Nephron (organoid): ENCODE measurements around the gene TAF13.
"Not testable (repeated sequence)": the region's sequence is repeated elsewhere in the genome, so short reads cannot be mapped to it uniquely, and the experiment has no call there.

Experiments used
- H3K27ac Mint-ChIP-seq, 3 experiments: 2 replicates each; pipeline ENCODE4 v1.8.0; 2020; ENCODE audit warnings: mixed read lengths in 3 of 3, mild to moderate bottlenecking in 2 of 3, moderate library complexity in 1 of 3
- H3K27me3 Mint-ChIP-seq: 2 replicates; pipeline ENCODE4 v1.8.0; 2021; ENCODE audit warnings: low read depth, mild to moderate bottlenecking, moderate library complexity, mixed read lengths
- H3K36me3 Mint-ChIP-seq: 2 replicates; pipeline ENCODE4 v1.8.0; 2020; ENCODE audit warnings: low read depth, mixed read lengths
- H3K4me1 Mint-ChIP-seq: 2 replicates; pipeline ENCODE4 v1.8.0; 2020; ENCODE audit warnings: mixed read lengths
- H3K4me3 Mint-ChIP-seq, 3 experiments: 2 replicates each; pipeline ENCODE4 v1.8.0; 2020; ENCODE audit warnings: mild to moderate bottlenecking in 3 of 3, mixed read lengths in 3 of 3, moderate library complexity in 2 of 3
- H3K9me3 Mint-ChIP-seq: 2 replicates; pipeline ENCODE4 v1.8.0; 2020; ENCODE audit warnings: mixed read lengths
- CTCF ChIP-seq, 3 experiments: fragments of 200-600 bp; sonication (generic); IDR thresholded peaks; one replicate each; pipeline ENCODE4 v1.5.0; 2021; ENCODE audit warnings: antibody characterized with exemption in 3 of 3; ENCODE audit not compliant: unreplicated experiment in 3 of 3

The TAF13 gene

GRCh38 chr1:109024646-109025045, 51.2 kb downstream of the TAF13 start:
- Mint-ChIP-seq H3K27me3 (no peaks in the 10 kb centered on the region), H3K36me3 (peaks cover 18% of the 10 kb centered on the region), H3K9me3 (no peaks in the 10 kb centered on the region), H3K4me3 (no peak overlapping the region), H3K4me1 (no peaks in the 10 kb centered on the region), H3K27ac (no peak overlapping the region)
- no peak for TF ChIP-seq CTCF (IDR thresholded peaks at IDR 0.05; ENCODE audit: unreplicated experiment in 3 of 3)

- TF ChIP-seq CTCF (IDR thresholded peaks at IDR 0.05; ENCODE audit: unreplicated experiment in 3 of 3), result no peak
- no peak overlapping the region for H3K4me3 Mint-ChIP-seq
- H3K27ac Mint-ChIP-seq, result no peak overlapping the region
- H3K36me3 Mint-ChIP-seq, result peaks cover 44% of the 10 kb centered on the region
- no peaks in the 10 kb centered on the region for H3K4me1 Mint-ChIP-seq
- no peaks in the 10 kb centered on the region for H3K27me3 Mint-ChIP-seq
- peaks cover 11% of the 10 kb centered on the region for H3K9me3 Mint-ChIP-seq
Measured at GRCh38 chr1:109020693-109021257, 55.0 kb downstream of the TAF13 start.

- H3K27ac Mint-ChIP-seq, H3K4me3 Mint-ChIP-seq, H3K27me3 Mint-ChIP-seq, H3K4me1 Mint-ChIP-seq: not testable (repeated sequence)
- peaks cover 55% of the 10 kb centered on the region for H3K36me3 Mint-ChIP-seq
- peaks cover 14% of the 10 kb centered on the region for H3K9me3 Mint-ChIP-seq
Measured at GRCh38 chr1:109017719-109018118, 58.1 kb downstream of the TAF13 start.

- peaks cover 51% of the 10 kb centered on the region for H3K36me3 Mint-ChIP-seq
- H3K27ac Mint-ChIP-seq, result no peak overlapping the region
- H3K9me3 Mint-ChIP-seq, result peaks cover 14% of the 10 kb centered on the region
- no peaks in the 10 kb centered on the region for H3K27me3 Mint-ChIP-seq
- H3K4me1 Mint-ChIP-seq, result no peaks in the 10 kb centered on the region
- no peak overlapping the region for H3K4me3 Mint-ChIP-seq
- no peak for TF ChIP-seq CTCF (IDR thresholded peaks at IDR 0.05; ENCODE audit: unreplicated experiment in 3 of 3)
Measured at GRCh38 chr1:109017134-109017533, 58.7 kb downstream of the TAF13 start.
